HepG2 (cell line): ENCODE measurements around the gene STEAP1B. TPM values are rescaled to one million over a fixed set of nuclear protein-coding genes. Genes with fewer than 3 reads are reported as not detected.

Source experiments
- ATAC-seq: fragments of 200-7000 bp; cut with Tn5 transposase; 3 replicates; pipeline ENCODE4 v1.9.1; 2020; ENCODE audit warnings: mild to moderate bottlenecking, moderate library complexity
- BruUV-seq: library from RNA; stranded (reverse); fragments of 400-500 nt; replicated peaks from 2 replicates; lab custom pipeline; 2021; lab: Mats Ljungman, UMichigan
- CTCF ChIA-PET: fragments of 300-600 bp; formaldehyde crosslinking; extraction: SDS; loops from one replicate; lab custom pipeline; 2021; ENCODE audit warnings: low total read pairs, inconsistent platforms, low intra/inter-chr PET ratio; lab: Yijun Ruan, JAX
- POLR2A ChIA-PET: fragments of 350-600 bp; sonication (Branson Sonifier 250); formaldehyde crosslinking; loops from one replicate; lab custom pipeline; 2020; ENCODE audit warnings: antibody characterized with exemption, inconsistent platforms; lab: Yijun Ruan, JAX
- DNase-seq: peaks from one replicate; pipeline ENCODE4 v3.0.0-alpha.2; 2015; ENCODE audit warnings: low spot score
- FAIRE-seq: peaks from 3 replicates; lab custom pipeline; 2011; peaks lifted over from hg19 to GRCh38; lab: Jason Lieb, UNC
- H2AFZ ChIP-seq: one replicate; pipeline ENCODE4 v1.6.1; 2011; ENCODE audit warnings: low read length, inconsistent platforms
- H3K27ac ChIP-seq: fragments of 300-600 bp; 3 replicates; pipeline ENCODE4 v1.8.0; 2011; ENCODE audit warnings: mixed run types, mild to moderate bottlenecking, mixed read lengths, low read length, inconsistent platforms; ENCODE audit not compliant: insufficient read depth; ENCODE audit errors: extremely low read length
- H3K27me3 ChIP-seq, 2 experiments: fragments of 200-600 bp in 1 of 2; 2 replicates in 1 of 2; 3 replicates in 1 of 2; pipeline versions ENCODE4 v1.6.0 to v1.8.0; 2011; ENCODE audit warnings: low read length in 2 of 2, mild to moderate bottlenecking in 2 of 2, moderate library complexity in 2 of 2, inconsistent platforms in 1 of 2; ENCODE audit not compliant: insufficient read depth in 2 of 2, control insufficient read depth in 1 of 2
- H3K36me3 ChIP-seq, 2 experiments: fragments of 200-600 bp in 1 of 2; replicated peaks in 1 of 2; 2 replicates in 1 of 2; 3 replicates in 1 of 2; pipeline versions ENCODE4 v1.5.1 to v1.8.0; 2011; ENCODE audit warnings: low read length in 2 of 2, inconsistent platforms in 1 of 2; ENCODE audit not compliant: insufficient read depth in 2 of 2, control insufficient read depth in 1 of 2
- H3K4me1 ChIP-seq: 2 replicates; pipeline ENCODE4 v1.5.1; 2012; ENCODE audit warnings: low read length, inconsistent platforms; ENCODE audit not compliant: insufficient read depth
- H3K4me2 ChIP-seq: 2 replicates; pipeline ENCODE4 v1.6.0; 2011; ENCODE audit warnings: low read depth, low read length, inconsistent platforms
- H3K4me3 ChIP-seq, 3 experiments: fragments of 200-600 bp in 1 of 3; sonication (generic), shearing (Covaris generic) in 1 of 3; replicated peaks in 1 of 3; 2 replicates each; pipeline ENCODE4 v1.5.1; 2011 to 2016; ENCODE audit warnings: low read length in 3 of 3, inconsistent platforms in 2 of 3, low read depth in 2 of 3, mild to moderate bottlenecking in 2 of 3, control low read depth in 1 of 3, mixed read lengths in 1 of 3; ENCODE audit not compliant: insufficient read depth in 1 of 3
- H3K79me2 ChIP-seq: one replicate; pipeline ENCODE4 v1.6.1; 2011; ENCODE audit warnings: low read length, inconsistent platforms; ENCODE audit not compliant: insufficient read depth
- H3K9ac ChIP-seq: 2 replicates; pipeline ENCODE4 v1.6.0; 2011; ENCODE audit warnings: mild to moderate bottlenecking, low read depth, low read length, inconsistent platforms; ENCODE audit not compliant: insufficient read depth
- H3K9me3 ChIP-seq: 2 replicates; pipeline ENCODE4 v1.5.1; 2012; ENCODE audit warnings: mild to moderate bottlenecking, low read length
- H4K20me1 ChIP-seq: 2 replicates; pipeline ENCODE4 v1.6.0; 2011; ENCODE audit warnings: inconsistent platforms, mild to moderate bottlenecking, low read length, moderate library complexity; ENCODE audit not compliant: insufficient read depth
- CCAR2 ChIP-seq: fragments of 200-400 bp; formaldehyde crosslinking; optimal IDR thresholded peaks from 2 replicates; pipeline ENCODE3; 2018; ENCODE audit warnings: low read depth, mild to moderate bottlenecking, low read length, moderate library complexity
- HNF4A ChIP-seq: sonication (generic); formaldehyde crosslinking; IDR thresholded peaks from 2 replicates; pipeline ENCODE4 v1.4.0; 2020; ENCODE audit warnings: missing genetic modification reagents
- KAT8 ChIP-seq: IDR thresholded peaks from 2 replicates; pipeline ENCODE4 v1.6.1; 2016; ENCODE audit warnings: missing genetic modification reagents, missing compliant biosample characterization
- NFE2 ChIP-seq: sonication (generic); formaldehyde crosslinking; IDR thresholded peaks from 2 replicates; pipeline ENCODE4 v1.4.0; 2020; ENCODE audit warnings: missing genetic modification reagents
- NFE2L2 ChIP-seq: fragments of 150-350 bp; IDR thresholded peaks from 2 replicates; pipeline ENCODE4 v1.6.1; 2014; ENCODE audit warnings: low read length
- RBFOX2 ChIP-seq: fragments of 200-400 bp; formaldehyde crosslinking; IDR thresholded peaks from 2 replicates; pipeline ENCODE4 v1.6.1; 2017; ENCODE audit warnings: low read depth, mild to moderate bottlenecking, low read length
- SMAD3 ChIP-seq: sonication (generic); formaldehyde crosslinking; IDR thresholded peaks from 2 replicates; pipeline ENCODE4 v1.4.0; 2020; ENCODE audit warnings: missing genetic modification reagents
- SP1 ChIP-seq, 2 experiments: fragments of 450-650 bp in 1 of 2; sonication (generic) in 1 of 2; formaldehyde crosslinking in 1 of 2; IDR thresholded peaks; 2 replicates each; pipeline versions ENCODE4 v1.4.0 to v1.6.1; 2016 to 2020; ENCODE audit warnings: missing genetic modification reagents in 1 of 2
- SRSF4 ChIP-seq: fragments of 200-400 bp; formaldehyde crosslinking; IDR thresholded peaks from one replicate; pipeline ENCODE4 v1.6.1; 2018; ENCODE audit warnings: mild to moderate bottlenecking, low read depth, low read length, moderate library complexity; ENCODE audit not compliant: poor library complexity, severe bottlenecking
- ZNF546 ChIP-seq: sonication (generic); formaldehyde crosslinking; conservative IDR thresholded peaks from 2 replicates; pipeline ENCODE4 v1.8.1; 2023; ENCODE audit warnings: mild to moderate bottlenecking, missing genetic modification reagents
- ZNF563 ChIP-seq: sonication (generic); formaldehyde crosslinking; IDR thresholded peaks from 2 replicates; pipeline ENCODE4 v1.8.0; 2022; ENCODE audit warnings: mild to moderate bottlenecking, moderate library complexity, missing genetic modification reagents
- ZNF605 ChIP-seq: sonication (generic); formaldehyde crosslinking; IDR thresholded peaks from 2 replicates; pipeline ENCODE4 v1.8.0; 2022; ENCODE audit warnings: mild to moderate bottlenecking, missing genetic modification reagents
- ZNF749 ChIP-seq: sonication (generic); formaldehyde crosslinking; IDR thresholded peaks from 2 replicates; pipeline ENCODE4 v1.8.0; 2022; ENCODE audit warnings: mild to moderate bottlenecking, missing genetic modification reagents, moderate library complexity, borderline replicate concordance
- ZSCAN12 ChIP-seq: sonication (generic); formaldehyde crosslinking; IDR thresholded peaks from 2 replicates; pipeline ENCODE4 v1.9.0; 2021; ENCODE audit warnings: mild to moderate bottlenecking, missing genetic modification reagents
- WGBS: methylation state at CpG from one replicate; pipeline ENCODE4 v1.1.6; 2017; ENCODE audit warnings: low lambda C conversion rate; 5-methylcytosine and 5-hydroxymethylcytosine counted together
- in situ Hi-C: cut with HindIII; loops from 2 replicates; pipeline ENCODE4 v1.10.0; 2017; ENCODE audit warnings: low pct_unique_long_range_greater_than_20kb; ENCODE audit not compliant: extremely low pct_ligation_motif_present
- intact Hi-C: fragments of 100-400 bp; cut with micrococcal nuclease; formaldehyde crosslinking; loops from one replicate; pipeline ENCODE4 v1.10.0; 2022; ENCODE audit not compliant: unreplicated experiment
- polyA plus RNA-seq, 8 experiments: library from polyadenylated mRNA; depleted of rRNA in 3 of 8; stranded (reverse) in 7 of 8; unstranded in 1 of 8; fragments of >200 nt; fragmentation: Illumina TruSeq in 4 of 8; extraction: Trizol in 4 of 8; gene quantifications; 2 replicates each; pipeline versions ENCODE4 v1.2.1 to v1.2.3, GENCODE V29; 2011 to 2016; ENCODE audit warnings: low read depth in 4 of 8, missing spikeins in 1 of 8, mixed read lengths in 1 of 8; ENCODE audit not compliant: insufficient read depth in 1 of 8
- total RNA-seq, 5 experiments: library from RNA; depleted of rRNA; stranded (reverse); fragments of >200 nt; fragmentation: Illumina TruSeq; extraction: Trizol; gene quantifications; 2 replicates each; pipeline ENCODE4 v1.2.3, GENCODE V29; 2016; ENCODE audit warnings: low read depth in 1 of 5
- TF ChIP-seq, protein P1 (sequence below): sonication (generic); formaldehyde crosslinking; IDR thresholded peaks from 2 replicates; pipeline ENCODE4 v1.4.0; 2020; ENCODE audit warnings: low read depth, missing genetic modification reagents
- TF ChIP-seq, protein P2 (sequence below): sonication (generic); formaldehyde crosslinking; IDR thresholded peaks from 2 replicates; pipeline ENCODE4 v1.9.0; 2022; ENCODE audit warnings: low read depth, missing genetic modification reagents

Gene STEAP1B
- total and polyA plus RNA-seq, 2 of the 13 experiments (the other 11 are each of a cell fraction or from before 2014, with no cell fraction given), result not detected

DNA sequence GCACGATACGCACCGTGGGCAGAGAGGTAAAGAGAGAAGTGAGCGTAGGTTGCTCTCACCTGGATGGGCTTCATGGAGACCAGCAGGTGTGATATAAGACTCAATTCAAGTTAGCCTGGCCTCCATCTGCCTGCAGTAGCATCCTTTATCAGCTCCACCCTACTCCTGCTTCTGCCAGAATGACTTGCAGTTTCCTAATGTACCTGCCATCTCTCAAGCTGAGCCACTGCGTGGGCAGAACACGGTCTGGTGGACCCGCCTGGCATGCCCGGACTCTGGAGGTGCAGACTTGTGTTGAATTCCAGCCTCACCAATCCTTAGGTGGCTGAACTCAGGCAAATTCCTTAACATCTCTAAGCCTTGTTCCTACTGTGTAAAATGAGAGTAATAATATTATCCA lies 64.3 kb downstream of the STEAP1B start:
- in situ Hi-C loops, result no loop called here
- 98% methylated on average over 8 of the region's 8 CpGs for WGBS

More for the DNA sequence above, 64.3 kb downstream of the STEAP1B start:
- Histone ChIP-seq H3K79me2 (no peaks in the 10 kb centered on the region), H3K4me2 (no peak overlapping the region), H3K36me3 (no peaks in the 10 kb centered on the region), H3K27me3 (no peaks in the 10 kb centered on the region), H3K4me3 (no peak overlapping the region)
- POLR2A ChIA-PET, result no interaction called here
- TF ChIP-seq KAT8 (CRISPR knock-in tag) (no peak), SRSF4 (no peak), ZNF749 (no peak), NFE2L2 (peak; percentile 41; the same call in 1 of the 2 replicates), SP1 (IDR thresholded peaks at IDR 0.05) (no peak), SP1 (CRISPR knock-in tag; IDR thresholded peaks at IDR 0.05) (no peak), HNF4A (no peak), ZSCAN12 (CRISPR knock-in tag) (no peak), CCAR2 (no peak), ZNF563 (CRISPR knock-in tag) (no peak), NFE2 (CRISPR knock-in tag) (0 out of 2 replicates have a peak, but pooled peaks have one; percentile 8), SMAD3 (no peak), ZNF605 (CRISPR knock-in tag) (no peak), RBFOX2 (no peak), ZNF546 (CRISPR knock-in tag) (no peak)
- TF ChIP-seq, protein P1, sequence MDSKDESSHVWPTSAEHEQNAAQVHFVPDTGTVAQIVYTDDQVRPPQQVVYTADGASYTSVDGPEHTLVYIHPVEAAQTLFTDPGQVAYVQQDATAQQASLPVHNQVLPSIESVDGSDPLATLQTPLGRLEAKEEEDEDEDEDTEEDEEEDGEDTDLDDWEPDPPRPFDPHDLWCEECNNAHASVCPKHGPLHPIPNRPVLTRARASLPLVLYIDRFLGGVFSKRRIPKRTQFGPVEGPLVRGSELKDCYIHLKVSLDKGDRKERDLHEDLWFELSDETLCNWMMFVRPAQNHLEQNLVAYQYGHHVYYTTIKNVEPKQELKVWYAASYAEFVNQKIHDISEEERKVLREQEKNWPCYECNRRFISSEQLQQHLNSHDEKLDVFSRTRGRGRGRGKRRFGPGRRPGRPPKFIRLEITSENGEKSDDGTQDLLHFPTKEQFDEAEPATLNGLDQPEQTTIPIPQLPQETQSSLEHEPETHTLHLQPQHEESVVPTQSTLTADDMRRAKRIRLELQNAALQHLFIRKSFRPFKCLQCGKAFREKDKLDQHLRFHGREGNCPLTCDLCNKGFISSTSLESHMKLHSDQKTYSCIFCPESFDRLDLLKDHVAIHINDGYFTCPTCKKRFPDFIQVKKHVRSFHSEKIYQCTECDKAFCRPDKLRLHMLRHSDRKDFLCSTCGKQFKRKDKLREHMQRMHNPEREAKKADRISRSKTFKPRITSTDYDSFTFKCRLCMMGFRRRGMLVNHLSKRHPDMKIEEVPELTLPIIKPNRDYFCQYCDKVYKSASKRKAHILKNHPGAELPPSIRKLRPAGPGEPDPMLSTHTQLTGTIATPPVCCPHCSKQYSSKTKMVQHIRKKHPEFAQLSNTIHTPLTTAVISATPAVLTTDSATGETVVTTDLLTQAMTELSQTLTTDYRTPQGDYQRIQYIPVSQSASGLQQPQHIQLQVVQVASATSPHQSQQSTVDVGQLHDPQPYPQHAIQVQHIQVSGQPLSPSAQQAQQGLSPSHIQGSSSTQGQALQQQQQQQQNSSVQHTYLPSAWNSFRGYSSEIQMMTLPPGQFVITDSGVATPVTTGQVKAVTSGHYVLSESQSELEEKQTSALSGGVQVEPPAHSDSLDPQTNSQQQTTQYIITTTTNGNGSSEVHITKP (CRISPR knock-in tag), result no peak
- TF ChIP-seq, protein P2, sequence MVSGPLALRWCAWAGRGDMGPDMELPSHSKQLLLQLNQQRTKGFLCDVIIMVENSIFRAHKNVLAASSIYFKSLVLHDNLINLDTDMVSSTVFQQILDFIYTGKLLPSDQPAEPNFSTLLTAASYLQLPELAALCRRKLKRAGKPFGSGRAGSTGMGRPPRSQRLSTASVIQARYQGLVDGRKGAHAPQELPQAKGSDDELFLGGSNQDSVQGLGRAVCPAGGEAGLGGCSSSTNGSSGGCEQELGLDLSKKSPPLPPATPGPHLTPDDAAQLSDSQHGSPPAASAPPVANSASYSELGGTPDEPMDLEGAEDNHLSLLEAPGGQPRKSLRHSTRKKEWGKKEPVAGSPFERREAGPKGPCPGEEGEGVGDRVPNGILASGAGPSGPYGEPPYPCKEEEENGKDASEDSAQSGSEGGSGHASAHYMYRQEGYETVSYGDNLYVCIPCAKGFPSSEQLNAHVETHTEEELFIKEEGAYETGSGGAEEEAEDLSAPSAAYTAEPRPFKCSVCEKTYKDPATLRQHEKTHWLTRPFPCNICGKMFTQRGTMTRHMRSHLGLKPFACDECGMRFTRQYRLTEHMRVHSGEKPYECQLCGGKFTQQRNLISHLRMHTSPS, result no peak
- TF ChIP-seq, all 625 proteins: peak for 2
- Histone ChIP-seq H3K27ac (no peak overlapping the region), H3K4me1 (peaks cover 47% of the 10 kb centered on the region), H4K20me1 (no peaks in the 10 kb centered on the region), H2AFZ (no peak overlapping the region), H3K9ac (no peak overlapping the region), H3K9me3 (no peaks in the 10 kb centered on the region)
- ATAC-seq, result no peak
- FAIRE-seq, result no peak
- DNase-seq, result no peak
- CTCF ChIA-PET, result no interaction called here
- no TSS peak for BruUV-seq
- intact Hi-C loops, result no loop called here
